GM18520 (cell line): ENCODE data around the gene ARL3.
"Not testable (repeated sequence)": the region's sequence is repeated elsewhere in the genome, so short reads cannot be mapped to it uniquely, and the experiment has no call there.

Experiments used
- ATAC-seq: cut with Tn5 transposase; IDR thresholded peaks from one replicate; pipeline ENCODE4 v1.9.1; 2021; ENCODE audit not compliant: unreplicated experiment

ARL3 gene, protein sequence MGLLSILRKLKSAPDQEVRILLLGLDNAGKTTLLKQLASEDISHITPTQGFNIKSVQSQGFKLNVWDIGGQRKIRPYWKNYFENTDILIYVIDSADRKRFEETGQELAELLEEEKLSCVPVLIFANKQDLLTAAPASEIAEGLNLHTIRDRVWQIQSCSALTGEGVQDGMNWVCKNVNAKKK

DNA sequence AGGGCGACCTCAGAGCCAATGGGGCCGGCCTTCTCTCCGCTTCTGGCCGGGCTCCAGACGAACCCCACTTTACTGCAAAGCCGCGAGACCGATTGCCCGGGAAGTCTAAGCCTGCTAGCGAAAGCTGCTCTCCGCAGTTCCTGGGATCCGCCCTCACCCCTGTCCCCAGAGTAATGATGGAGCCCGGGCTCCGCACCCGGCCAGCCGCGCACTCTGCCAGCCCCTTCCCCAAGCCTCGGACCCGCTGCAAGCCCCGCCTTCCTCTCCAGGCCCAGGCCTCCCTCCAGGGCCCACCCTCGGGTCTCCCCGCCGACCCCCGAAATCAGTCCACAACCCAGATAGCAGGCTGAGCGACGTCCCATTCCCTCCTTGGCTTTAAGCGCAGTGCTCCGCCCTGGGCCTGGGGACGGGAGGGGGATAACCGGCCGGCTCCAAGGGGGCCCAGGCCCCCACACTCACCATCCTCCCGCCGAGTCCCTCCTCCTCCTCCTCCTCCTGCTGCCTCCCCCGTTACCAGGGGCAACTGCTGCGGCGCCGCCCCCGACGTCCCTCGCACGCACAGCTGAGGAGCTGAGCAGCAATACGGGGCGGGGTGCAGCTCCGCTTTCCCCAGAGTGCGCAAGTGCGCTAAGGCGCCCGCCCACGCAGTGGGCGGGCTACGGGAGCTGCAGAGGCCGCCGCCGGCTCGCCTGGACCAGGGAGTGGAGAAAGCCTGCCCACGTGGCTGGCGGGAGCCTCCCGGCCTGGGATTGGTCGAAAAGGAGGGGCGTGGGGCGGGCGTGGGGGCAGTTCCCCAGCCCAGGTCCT is at the start of gene ARL3:
Gene ARL3, minus strand, starts transcription at position 584 of the 807 bp plus-strand sequence. Its CDS starts 122 bp downstream, at position 462.
- peak; percentile 76 for ATAC-seq

DNA sequence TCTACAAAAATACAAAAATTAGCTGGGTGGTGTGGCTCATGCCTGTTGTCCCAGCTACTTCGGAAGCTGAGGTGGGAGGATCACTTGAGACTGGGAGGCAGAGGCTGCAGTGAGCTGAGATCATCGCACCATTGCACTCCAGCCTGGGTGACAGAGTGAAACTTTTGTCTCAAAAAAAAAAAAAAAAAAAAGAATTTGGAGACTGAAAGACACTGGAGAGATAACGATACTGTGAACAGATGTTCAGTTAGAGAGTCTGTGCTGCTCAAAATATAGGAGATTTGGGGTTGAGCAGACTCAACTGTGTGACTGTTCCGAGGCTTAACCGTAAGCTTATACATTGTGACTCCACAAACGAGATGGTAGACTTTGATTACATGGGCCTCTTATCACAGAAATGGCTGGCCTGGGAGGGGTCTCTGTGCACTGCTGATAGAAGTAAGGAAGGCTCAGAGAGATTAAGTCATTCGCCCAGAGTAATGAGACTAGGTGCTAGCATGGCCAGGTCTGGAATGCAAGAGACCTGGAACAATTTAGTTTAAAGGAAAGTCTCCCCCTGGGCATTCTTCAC is 48.9 kb upstream of the ARL3 start:
- ATAC-seq: no peak

DNA sequence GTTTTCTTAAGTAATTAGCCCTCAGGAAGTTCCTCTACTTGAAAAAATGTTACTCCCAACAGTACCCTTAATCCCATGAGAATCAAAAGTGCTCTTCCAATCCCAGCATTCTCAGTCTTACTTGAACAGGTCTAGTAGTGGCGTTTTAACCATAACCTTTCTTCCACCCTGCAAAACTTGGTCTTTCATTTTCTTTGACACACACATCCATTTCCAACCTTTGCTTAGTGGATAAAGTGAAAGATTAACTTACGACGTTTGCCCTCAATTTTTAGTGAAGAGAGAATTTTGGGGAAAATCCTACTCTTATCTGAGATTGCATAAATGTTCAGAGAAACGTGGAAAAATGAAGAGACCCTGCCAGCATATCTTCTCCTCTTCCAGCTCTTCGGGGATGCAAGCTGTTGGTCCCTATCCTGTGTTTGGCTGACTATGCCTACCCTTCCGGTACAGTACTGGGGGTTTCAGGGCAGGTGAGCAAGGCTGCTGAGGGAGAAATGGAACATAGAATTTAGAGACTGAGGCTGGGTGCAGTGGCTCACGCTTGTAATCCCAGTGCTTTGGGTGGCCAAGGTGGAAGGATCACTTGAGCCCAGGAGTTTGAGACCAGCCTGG is 48.3 kb upstream of the ARL3 start:
- ATAC-seq: no peak

DNA sequence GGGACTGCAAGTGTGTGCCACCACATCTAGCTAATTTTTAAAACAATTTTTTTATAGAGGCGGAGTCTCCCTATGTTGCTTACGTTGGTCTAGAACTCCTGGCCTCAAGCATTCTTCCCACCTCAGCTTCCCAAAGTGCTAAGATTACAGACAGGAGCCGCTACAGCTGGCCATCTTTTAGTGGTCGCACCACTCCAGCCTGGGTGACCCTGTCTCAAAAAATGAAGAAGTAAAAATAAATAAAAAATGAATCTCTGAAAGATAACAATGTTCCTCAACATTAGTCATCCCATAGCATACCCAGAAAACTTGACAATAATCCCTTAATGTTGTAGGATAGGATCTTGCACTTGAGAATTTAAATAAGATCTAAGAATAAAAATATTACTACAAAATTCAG is 47.8 kb upstream of the ARL3 start:
- no peak for ATAC-seq

DNA sequence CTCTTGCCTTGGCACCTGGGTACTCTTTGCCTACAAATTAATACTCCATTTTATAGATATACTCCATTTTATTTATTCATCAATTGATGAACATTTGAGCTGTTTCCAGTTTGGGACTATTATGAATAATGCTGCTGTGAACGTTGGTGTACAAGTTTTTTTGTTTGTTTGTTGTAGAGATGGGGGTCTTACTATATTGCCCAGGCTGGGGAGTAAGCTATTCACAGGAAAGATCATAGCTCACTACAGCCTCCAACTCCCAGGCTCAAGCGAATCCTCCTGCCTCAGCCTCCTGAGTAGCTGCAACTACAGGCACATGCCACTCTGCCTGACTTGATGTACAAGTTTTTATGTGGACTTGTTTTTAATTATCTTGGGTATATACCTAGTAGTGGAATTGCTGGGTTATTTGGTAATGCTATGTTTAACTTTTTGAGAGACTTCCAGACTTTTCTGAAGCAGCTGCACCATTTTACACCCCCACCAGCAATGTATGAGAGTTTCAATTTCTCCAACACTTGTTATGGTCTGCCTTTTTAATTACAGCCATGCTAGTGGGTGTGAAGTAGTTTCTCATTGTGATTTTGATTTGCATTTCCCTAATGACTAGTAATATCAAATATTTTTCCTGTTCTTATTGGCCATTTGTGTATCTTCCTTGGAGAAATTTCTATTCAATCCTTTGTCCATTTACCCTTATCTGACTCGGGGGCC is 45.5 kb upstream of the ARL3 start:
- ATAC-seq: no peak

DNA sequence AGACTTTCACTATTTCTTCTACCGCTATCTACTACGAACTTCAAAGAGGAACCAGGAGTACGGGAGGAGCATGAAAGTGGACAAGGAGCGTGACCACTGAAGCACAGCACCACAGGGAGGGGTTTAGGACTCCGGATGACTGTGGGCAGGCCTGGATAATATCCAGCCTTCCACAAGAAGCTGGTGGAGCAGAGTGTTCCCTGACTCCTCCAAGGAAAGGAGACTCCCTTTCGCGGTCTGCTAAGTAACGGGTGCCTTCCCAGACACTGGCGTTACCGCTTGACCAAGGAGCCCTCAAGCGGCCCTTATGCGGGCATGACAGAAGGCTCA is 44.7 kb upstream of the ARL3 start:
- not testable (repeated sequence) for ATAC-seq

DNA sequence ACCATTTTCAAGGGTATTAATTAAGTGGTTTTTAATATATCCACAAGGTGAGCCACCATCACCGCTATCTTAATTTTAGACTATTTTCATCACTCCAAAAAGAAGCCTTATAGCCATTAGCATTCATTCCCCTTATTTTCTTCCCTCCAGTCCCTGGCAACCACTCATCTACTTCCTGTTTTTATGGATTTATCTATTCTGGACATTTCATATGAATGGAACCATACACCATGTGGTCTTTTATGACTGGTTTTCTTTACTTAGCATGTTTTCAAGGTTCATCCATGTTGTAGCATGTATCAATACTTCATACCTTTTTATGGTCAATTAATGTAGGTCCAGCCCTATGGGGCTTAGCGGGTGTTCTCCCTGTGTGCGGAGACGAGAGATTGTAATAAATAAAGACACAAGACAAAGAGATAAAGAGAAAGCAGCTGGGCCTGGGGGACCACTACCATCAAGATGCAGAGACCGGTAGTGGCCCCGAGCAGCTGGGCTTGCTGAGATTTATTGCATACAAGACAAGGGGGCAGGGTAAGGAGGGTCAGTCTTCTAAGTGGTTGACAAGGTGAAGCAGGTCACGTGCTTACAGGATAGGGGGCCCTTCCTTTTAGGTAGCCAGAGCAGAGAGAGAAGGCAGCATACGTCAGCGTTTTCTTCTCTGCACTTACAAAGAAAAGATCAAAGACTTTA is 44.2 kb upstream of the ARL3 start:
- no peak for ATAC-seq

DNA sequence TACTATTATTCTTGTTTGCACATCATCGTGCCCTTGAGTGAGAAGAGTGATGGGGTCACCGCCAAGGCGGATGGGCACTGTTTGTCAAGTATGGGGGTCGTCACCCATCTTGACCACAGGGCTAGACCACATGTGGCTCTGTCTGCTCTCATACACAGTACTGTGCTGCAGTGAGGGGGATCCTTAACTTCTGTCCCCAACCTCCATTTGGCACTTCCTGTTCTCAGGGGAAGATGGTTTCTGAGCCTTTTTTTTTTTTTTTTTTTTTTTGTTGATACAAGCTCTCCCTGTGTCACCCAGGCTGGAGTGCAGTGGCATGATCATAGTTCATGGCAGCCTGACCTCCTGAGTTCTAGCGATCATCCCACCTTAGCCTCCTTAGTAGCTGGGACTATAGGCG is 43.1 kb upstream of the ARL3 start:
- ATAC-seq: no peak

DNA sequence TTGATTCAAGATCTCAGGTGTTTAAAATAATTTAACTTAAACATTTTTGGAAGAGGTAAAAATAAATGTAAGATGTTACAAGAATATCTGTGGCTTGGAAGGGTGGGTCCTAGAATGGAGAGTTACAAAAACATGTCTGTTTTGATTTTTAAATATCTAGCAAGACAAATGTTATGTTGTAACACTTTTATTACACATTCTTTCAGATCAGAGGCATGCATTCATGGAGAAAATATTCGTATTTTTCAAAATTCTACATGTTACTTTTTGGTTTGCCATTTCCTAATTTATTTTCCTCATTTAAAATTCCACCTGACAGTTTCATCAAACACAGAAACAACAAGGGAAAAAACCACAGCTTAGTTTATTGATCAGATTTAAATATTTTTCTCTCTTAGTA is 39.5 kb upstream of the ARL3 start:
- no peak for ATAC-seq

DNA sequence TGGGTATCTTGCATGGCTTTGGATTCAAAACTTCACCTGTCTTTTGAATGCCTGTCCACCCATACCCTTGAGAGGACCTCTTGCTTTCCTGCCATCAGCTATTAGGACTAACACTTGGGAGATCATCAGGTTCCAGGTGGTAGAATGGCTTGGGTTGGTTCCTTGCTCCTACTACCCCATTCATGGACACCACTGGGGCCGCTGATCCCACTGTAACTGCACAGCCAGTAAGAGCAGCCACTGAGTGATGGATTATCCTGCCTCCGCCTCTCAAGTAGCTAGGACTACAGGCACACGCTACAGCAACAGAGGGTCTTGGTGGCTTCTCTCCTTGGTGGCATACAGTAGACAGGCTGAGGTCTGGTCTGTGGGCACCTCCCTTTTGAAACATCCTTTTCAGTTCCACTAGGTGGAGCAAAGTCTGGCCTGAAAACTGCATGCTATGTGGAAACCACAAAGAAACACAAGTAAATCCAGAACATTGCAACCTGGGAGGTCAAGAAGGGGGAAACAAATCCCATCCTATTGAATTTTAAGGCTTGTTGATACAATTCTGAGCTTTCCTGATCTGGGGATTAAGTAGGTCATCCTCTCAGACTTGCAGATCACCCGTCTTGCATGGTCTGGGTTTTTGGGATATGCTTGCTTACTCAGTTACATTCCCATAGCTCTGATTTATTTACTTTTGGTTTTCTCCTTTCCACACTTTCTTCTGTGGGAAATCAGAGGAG is 38.9 kb upstream of the ARL3 start:
- ATAC-seq: no peak

DNA sequence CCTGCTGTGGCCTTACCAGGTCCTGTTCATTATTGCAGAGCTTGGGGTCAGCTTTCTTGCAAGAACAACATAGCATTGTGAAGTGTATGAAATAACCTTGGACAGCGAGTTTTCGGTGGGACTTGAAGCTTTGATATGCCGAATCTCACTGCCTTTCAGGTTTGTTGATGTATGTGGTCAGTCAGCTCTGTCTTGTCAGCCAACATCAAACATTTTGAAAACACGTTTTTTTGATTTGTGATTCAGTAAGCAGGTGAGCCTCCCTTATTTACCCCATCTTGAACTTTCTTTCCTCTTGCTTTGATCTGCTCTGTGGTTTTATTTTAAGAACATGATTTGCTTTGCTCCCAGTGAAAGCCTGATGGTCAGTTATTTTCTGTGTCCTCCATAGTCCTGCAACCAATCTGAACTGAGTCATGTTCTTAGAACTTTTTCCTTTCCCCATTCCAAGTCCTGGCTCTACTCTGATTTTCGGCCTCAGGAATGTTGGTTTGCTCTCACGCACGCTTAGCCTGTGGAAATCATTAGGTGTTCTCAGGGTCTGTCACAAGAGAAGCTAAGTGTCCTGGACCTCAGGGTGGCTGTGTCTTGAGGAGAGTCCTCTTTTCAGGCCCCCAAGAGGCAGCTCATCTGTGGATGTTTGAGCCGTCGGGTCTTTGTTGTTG is 38.2 kb upstream of the ARL3 start:
- no peak for ATAC-seq

DNA sequence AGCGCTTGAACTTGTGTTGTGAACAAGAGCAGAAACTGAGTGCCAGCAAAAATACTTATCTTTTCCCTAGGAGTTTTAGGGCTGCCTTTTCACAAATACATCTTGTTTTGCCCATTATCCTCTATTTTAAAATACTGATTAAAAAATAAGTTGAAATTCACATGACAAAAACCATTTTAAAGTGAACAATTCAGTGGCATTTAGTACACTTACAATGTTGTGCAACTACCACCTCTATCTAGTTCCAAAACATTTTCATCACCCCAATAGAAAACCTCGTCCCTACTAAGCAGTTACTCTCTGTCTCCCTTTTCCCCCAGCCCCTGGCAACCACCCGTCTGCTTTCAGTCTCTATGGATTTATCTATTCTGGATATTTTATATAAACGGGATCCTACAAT is 31.0 kb upstream of the ARL3 start:
- ATAC-seq: no peak

DNA sequence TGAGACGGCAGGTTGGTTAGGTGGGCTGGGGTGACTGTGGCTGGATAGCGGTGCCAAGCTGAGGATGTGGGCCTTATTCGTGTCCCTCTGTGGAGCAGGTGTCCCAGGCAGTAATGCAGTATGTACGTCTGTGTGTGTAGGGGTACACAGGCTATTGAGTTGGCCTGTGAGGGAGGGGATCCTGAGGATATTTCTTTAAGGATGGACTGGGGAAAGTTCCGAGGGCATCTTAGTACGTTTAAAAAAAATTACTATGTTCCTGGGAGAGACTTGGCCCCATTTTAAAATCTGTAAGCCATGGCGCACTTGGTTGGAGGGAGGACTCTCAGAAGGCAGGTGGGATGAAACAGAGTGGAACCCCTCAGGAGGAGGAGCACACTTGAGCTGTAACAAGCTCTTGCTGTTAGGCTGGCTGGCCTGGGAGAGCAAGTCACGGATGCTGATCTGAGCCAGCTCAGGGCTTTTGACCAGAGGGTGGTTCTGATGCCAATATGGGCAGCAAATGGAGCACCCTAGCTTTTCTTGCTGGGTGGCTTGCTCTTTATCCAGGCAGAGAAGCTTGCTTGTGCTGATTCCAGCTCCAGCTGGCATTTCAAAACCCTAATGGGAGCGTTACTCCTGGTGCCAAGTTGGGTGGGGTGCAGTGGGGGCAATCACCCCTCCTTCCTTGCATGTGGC is 30.3 kb upstream of the ARL3 start:
- ATAC-seq: no peak

DNA sequence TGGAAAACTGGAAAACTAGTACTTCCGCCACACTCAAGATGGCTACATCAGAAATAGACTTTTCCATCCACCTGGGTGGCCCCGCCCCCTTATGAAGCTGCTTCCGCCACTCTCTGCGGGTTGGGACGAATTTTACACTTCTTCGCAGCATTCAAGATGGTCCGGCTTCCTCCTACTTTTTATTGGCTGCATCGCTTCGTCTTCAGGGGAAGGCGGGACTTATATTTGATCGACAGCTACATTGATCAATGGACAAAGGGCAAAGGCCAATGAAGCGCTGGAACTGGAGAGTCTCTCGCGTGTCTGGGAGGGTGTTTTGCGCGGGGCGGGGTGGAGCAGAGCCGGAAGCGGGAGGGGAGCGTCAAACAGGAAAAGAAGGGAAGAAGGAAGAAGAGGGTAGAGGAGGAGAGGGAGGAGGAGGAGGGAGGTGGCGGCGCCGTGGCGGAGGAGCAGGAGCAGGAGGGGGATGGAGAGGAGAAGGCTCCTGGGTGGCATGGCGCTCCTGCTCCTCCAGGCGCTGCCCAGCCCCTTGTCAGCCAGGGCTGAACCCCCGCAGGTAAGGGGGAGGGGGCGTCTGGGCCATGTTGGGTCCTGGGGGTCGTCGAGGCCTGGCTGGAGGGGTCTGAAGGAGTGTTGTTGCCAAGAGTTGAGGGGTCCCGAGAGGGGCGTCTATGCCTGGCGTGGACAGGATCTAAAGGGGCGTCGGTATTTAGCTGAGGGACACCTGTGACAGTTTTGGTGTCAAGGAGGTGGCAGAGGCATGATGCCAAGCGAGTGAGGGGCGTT is 29.6 kb upstream of the ARL3 start, which contains the start of gene WBP1L:
Gene WBP1L, plus strand, starts transcription at position 361 of the 786 bp plus-strand sequence. Its CDS starts 106 bp downstream, at position 467.
- peak; percentile 98 for ATAC-seq

DNA sequence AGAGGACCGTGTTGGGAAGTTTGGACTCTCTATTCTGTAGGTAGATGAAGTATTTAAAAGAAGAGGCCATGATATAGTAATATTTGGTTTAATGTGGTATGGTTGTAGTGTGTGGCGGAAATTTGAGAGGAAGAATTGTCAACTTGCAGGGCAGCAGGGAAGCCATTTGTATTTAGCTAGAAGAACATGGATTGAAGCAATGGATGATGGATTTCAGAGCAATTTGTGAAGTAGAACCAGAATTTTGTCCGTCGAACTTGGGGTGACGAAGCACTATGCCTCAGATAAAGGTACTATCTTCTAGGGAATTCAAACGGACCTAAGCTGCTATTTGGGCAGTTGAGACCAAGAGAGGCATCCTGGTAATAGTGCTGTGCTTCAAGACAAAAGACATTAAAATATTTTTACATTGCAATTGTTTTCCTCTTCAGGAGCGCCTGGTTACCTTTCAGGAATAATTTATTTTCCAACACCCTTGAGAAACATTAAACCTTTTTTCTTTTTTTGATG is 28.9 kb upstream of the ARL3 start:
- ATAC-seq: no peak

DNA sequence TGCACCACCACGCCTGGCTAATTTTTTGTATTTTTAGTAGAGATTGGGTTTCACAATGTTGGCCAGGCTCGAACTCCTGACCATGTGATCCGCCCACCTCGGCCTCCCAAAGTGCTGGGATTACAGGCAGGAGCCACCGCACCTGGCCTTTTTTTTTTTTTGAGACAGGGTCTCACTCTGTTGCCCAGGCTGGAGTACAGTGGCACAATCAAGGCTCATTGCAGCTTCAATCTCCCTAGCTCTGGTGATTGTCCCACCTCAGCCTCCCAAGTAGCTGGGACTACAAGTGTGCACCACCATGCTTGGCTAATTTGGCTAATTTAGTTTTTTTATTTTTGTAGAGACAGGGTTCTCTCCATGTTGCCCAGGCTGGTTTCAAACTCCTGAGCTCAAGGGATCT is 28.1 kb upstream of the ARL3 start:
- ATAC-seq: not testable (repeated sequence)

DNA sequence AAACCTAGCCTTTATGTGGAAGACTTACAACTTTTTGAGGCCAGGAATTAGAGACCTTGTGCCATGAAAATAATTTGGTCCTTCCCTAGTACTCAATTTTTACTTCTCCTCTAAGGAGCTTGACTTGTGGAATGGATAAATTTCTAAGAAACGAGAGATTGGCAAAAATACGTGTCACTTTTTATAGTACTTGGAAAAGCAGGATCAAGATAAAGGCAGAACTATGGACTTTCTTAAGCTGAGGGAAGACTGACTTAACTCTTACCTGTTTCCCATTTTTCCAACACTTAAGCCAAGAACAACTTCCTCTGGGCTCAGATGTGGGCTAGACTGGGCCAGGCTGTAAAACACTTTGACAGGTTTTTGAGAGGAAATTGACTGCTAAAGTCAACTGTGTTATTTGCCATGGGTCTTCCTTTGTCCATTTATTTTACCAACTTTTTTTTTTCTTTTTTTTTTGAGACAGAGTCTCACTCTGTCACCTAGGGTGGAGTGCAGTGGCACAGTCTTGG is 27.6 kb upstream of the ARL3 start:
- no peak for ATAC-seq

DNA sequence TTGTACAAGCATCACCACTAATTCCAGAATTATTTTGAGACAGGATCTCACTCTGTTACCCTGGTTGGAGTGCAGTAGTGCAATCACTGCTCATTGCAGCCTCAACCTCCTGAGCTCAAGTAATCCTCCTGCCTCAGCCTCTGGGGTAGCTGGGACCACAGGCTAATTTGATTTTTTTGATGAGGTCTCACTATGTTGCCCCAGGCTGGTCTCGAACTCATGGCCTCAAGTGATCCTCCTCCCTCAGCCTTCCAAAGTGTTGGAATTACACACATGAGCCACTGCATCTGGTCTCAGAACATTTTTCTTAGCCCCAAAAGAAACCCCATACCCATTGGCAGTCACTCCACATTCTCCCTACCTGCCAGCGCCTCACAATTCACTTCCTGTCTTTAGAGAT is 26.0 kb upstream of the ARL3 start:
- no peak for ATAC-seq
